NOMO-1 (cell line): Measurements from ENCODE around the gene GSTM4.
"Not testable (repeated sequence)": the region's sequence is repeated elsewhere in the genome, so short reads cannot be mapped to it uniquely, and the experiment has no call there.

Experiments used
- DNase-seq, 2 experiments: peaks; one replicate each; lab custom pipeline; 2025; ENCODE audit not compliant: unreplicated experiment in 2 of 2; lab: John Stamatoyannopoulos, UW

Gene GSTM4

GRCh38 chr1:109664671-109665070 is 8.8 kb downstream of the GSTM4 start:
- no peak for DNase-seq

- peak; percentile 65 to 72 for DNase-seq
Observed at GRCh38 chr1:109667452-109668122, 11.7 kb downstream of the GSTM4 start, which contains the start of gene GSTM2. Gene GSTM2, plus strand, starts transcription at chr1:109668057. Its CDS starts 59 bp downstream, at chr1:109668116.

GRCh38 chr1:109668123-109668775 is 12.3 kb downstream of the GSTM4 start:
- no peak for DNase-seq

- no peak for DNase-seq
Observed at GRCh38 chr1:109669246-109669948, 13.5 kb downstream of the GSTM4 start.

- DNase-seq = not testable (repeated sequence)
Observed at GRCh38 chr1:109669949-109670302, 14.0 kb downstream of the GSTM4 start.

GRCh38 chr1:109671067-109671466 is 15.2 kb downstream of the GSTM4 start:
- DNase-seq = no peak

- DNase-seq = not testable (repeated sequence)
Observed at GRCh38 chr1:109673861-109674260, 18.0 kb downstream of the GSTM4 start.

- not testable (repeated sequence) for DNase-seq
Observed at GRCh38 chr1:109676683-109677381, 20.9 kb downstream of the GSTM4 start.

- no peak for DNase-seq
Observed at GRCh38 chr1:109677459-109677858, 21.6 kb downstream of the GSTM4 start.

- not testable (repeated sequence) for DNase-seq
Observed at GRCh38 chr1:109678637-109679036, 22.7 kb downstream of the GSTM4 start.

GRCh38 chr1:109684777-109685176 is 28.9 kb downstream of the GSTM4 start:
- not testable (repeated sequence) for DNase-seq

- not testable (repeated sequence) for DNase-seq
Observed at GRCh38 chr1:109685399-109685798, 29.5 kb downstream of the GSTM4 start.

GRCh38 chr1:109685890-109686289 is 30.0 kb downstream of the GSTM4 start:
- DNase-seq = not testable (repeated sequence)

- not testable (repeated sequence) for DNase-seq
Observed at GRCh38 chr1:109687109-109687508, 31.2 kb downstream of the GSTM4 start.

GRCh38 chr1:109687641-109688499 is 32.0 kb downstream of the GSTM4 start, which contains the start of gene GSTM1:
Gene GSTM1, plus strand, starts transcription at chr1:109687817. Its CDS starts 57 bp downstream, at chr1:109687874.
- DNase-seq = no peak

GRCh38 chr1:109689844-109690405 is 34.0 kb downstream of the GSTM4 start:
- no peak for DNase-seq

- DNase-seq = no peak
Observed at GRCh38 chr1:109691759-109692158, 35.9 kb downstream of the GSTM4 start.

- not testable (repeated sequence) for DNase-seq
Observed at GRCh38 chr1:109694400-109694799, 38.5 kb downstream of the GSTM4 start.

- DNase-seq = not testable (repeated sequence)
Observed at GRCh38 chr1:109695138-109695537, 39.2 kb downstream of the GSTM4 start.

- no peak for DNase-seq
Observed at GRCh38 chr1:109697066-109697465, 41.2 kb downstream of the GSTM4 start.
